CD14-positive monocyte (primary cell): ENCODE results near the gene UBL4A. TPM values are rescaled to one million over a fixed set of nuclear protein-coding genes. Genes with fewer than 3 reads are reported as not detected.

Experiments used
- DNase-seq, 3 donors: peaks; one replicate each; pipeline ENCODE4 v3.0.0-alpha.2; 2011 to 2022
- H2AFZ ChIP-seq: 2 replicates; pipeline ENCODE4 v1.6.0; 2012; ENCODE audit warnings: mild to moderate bottlenecking, low read depth, low read length, inconsistent platforms; ENCODE audit not compliant: insufficient read depth, poor library complexity, severe bottlenecking
- H3K27ac ChIP-seq, 2 donors: 1 replicate in 1 of 2; 2 replicates in 1 of 2; pipeline ENCODE4 v1.5.1; 2012 to 2013; ENCODE audit warnings: low read length in 2 of 2, control low read depth in 1 of 2, inconsistent platforms in 1 of 2, low read depth in 1 of 2, mild to moderate bottlenecking in 1 of 2
- H3K27me3 ChIP-seq, 2 donors: one replicate each; pipeline versions ENCODE4 v1.6.0 to v1.6.1; 2011 to 2013; ENCODE audit warnings: low read length in 2 of 2; ENCODE audit not compliant: control insufficient read depth in 2 of 2, insufficient read depth in 2 of 2
- H3K36me3 ChIP-seq, 2 donors: replicated peaks in 1 of 2; 1 replicate in 1 of 2; 2 replicates in 1 of 2; pipeline versions ENCODE4 v1.5.1 to v1.6.1; 2012 to 2013; ENCODE audit warnings: low read length in 2 of 2, control low read depth in 1 of 2, inconsistent platforms in 1 of 2, mild to moderate bottlenecking in 1 of 2; ENCODE audit not compliant: insufficient read depth in 2 of 2, control insufficient read depth in 1 of 2
- H3K4me1 ChIP-seq, 2 donors: 1 replicate in 1 of 2; 2 replicates in 1 of 2; pipeline versions ENCODE4 v1.5.1 to v1.6.1; 2012 to 2013; ENCODE audit warnings: low read length in 2 of 2, control low read depth in 1 of 2, inconsistent platforms in 1 of 2, mild to moderate bottlenecking in 1 of 2, moderate library complexity in 1 of 2; ENCODE audit not compliant: insufficient read depth in 2 of 2, control insufficient read depth in 1 of 2
- H3K4me2 ChIP-seq: replicated peaks from 2 replicates; pipeline ENCODE3; 2012; ENCODE audit warnings: low read length, moderate library complexity, mild to moderate bottlenecking; ENCODE audit not compliant: poor library complexity, severe bottlenecking; ENCODE audit errors: extremely low read depth
- H3K4me3 ChIP-seq, 3 experiments: fragments of 200-600 bp in 1 of 3; sonication (generic) in 1 of 3; replicated peaks in 1 of 3; 1 replicate in 2 of 3; 2 replicates in 1 of 3; pipeline ENCODE4 v1.5.1; 2011 to 2013; ENCODE audit warnings: low read length in 3 of 3, mild to moderate bottlenecking in 3 of 3, control low read depth in 2 of 3, low read depth in 2 of 3, inconsistent platforms in 1 of 3, moderate library complexity in 1 of 3
- H3K79me2 ChIP-seq: 2 replicates; pipeline ENCODE4 v1.6.0; 2012; ENCODE audit warnings: mild to moderate bottlenecking, control low read depth, inconsistent platforms, low read length, moderate library complexity; ENCODE audit not compliant: insufficient read depth
- H3K9ac ChIP-seq: 2 replicates; pipeline ENCODE4 v1.6.0; 2017; ENCODE audit warnings: low read length, mild to moderate bottlenecking; ENCODE audit not compliant: insufficient read depth, poor library complexity, severe bottlenecking
- H3K9me3 ChIP-seq, 2 donors: replicated peaks in 1 of 2; 1 replicate in 1 of 2; 2 replicates in 1 of 2; pipeline versions ENCODE4 v1.5.1 to v1.6.1; 2012 to 2013; ENCODE audit warnings: low read length in 2 of 2, control low read depth in 1 of 2; ENCODE audit not compliant: control insufficient read depth in 1 of 2, insufficient read depth in 1 of 2
- H4K20me1 ChIP-seq: 2 replicates; pipeline ENCODE4 v1.6.0; 2012; ENCODE audit warnings: mild to moderate bottlenecking, low read length, control low read depth, moderate library complexity; ENCODE audit not compliant: insufficient read depth
- H3K27ac Mint-ChIP-seq, 7 donors: one replicate each; pipeline ENCODE4 v1.8.0; 2020; ENCODE audit warnings: mild to moderate bottlenecking in 7 of 7, mixed read lengths in 7 of 7, moderate library complexity in 6 of 7, inconsistent platforms in 2 of 7
- H3K27me3 Mint-ChIP-seq, 3 donors: one replicate each; pipeline ENCODE4 v1.8.0; 2021 to 2022; ENCODE audit warnings: low read depth in 3 of 3, mild to moderate bottlenecking in 3 of 3, mixed read lengths in 3 of 3, moderate library complexity in 3 of 3, inconsistent platforms in 1 of 3
- H3K36me3 Mint-ChIP-seq, 2 donors: one replicate each; pipeline ENCODE4 v1.8.0; 2020; ENCODE audit warnings: mixed read lengths in 2 of 2, inconsistent platforms in 1 of 2, mild to moderate bottlenecking in 1 of 2
- H3K4me1 Mint-ChIP-seq: one replicate; pipeline ENCODE4 v1.8.0; 2020; ENCODE audit warnings: mild to moderate bottlenecking, mixed read lengths
- H3K4me3 Mint-ChIP-seq, 2 donors: one replicate each; pipeline ENCODE4 v1.8.0; 2020; ENCODE audit warnings: mild to moderate bottlenecking in 2 of 2, mixed read lengths in 2 of 2, moderate library complexity in 1 of 2
- H3K9me3 Mint-ChIP-seq, 7 donors: one replicate each; pipeline ENCODE4 v1.8.0; 2020 to 2022; ENCODE audit warnings: mixed read lengths in 7 of 7, mild to moderate bottlenecking in 6 of 7, moderate library complexity in 6 of 7, inconsistent platforms in 2 of 7
- WGBS: methylation state at CpG from one replicate; pipeline ENCODE4 v1.1.5; 2013; ENCODE audit warnings: missing lambda C conversion rate; ENCODE audit not compliant: insufficient coverage; 5-methylcytosine and 5-hydroxymethylcytosine counted together
- intact Hi-C, 2 donors: fragments of 100-400 bp; cut with micrococcal nuclease; formaldehyde crosslinking; loops; one replicate each; pipeline versions ENCODE4 v1.15.0 to v1.15.1; 2023
- polyA plus RNA-seq, 3 donors: library from polyadenylated mRNA; depleted of rRNA in 1 of 3; unstranded in 2 of 3; stranded (reverse) in 1 of 3; fragments of 300-500 nt in 2 of 3; fragments of >200 nt in 1 of 3; fragmentation: Illumina TruSeq in 2 of 3; gene quantifications; 1 replicate in 2 of 3; 2 replicates in 1 of 3; pipeline ENCODE4 v1.2.3, GENCODE V29; 2012 to 2021
- TF ChIP-seq, protein P1 (sequence below): fragments of 200-600 bp; IDR thresholded peaks from one replicate; pipeline ENCODE4 v1.8.0; 2022; ENCODE audit warnings: antibody characterized with exemption, mild to moderate bottlenecking

UBL4A gene
- polyA plus RNA-seq, 3 donors = 27.9 to 29.0 (median 28.1) TPM

- H3K4me1 ChIP-seq = peaks cover 13 to 14% of the 10 kb centered on the region in 2 donors
- Mint-ChIP-seq H3K27me3 (peaks cover 0 to 8% (median 0%) of the 10 kb centered on the region in 3 donors), H3K4me1 (peaks cover 11% of the 10 kb centered on the region), H3K4me3 (peak within 1 kb of the TSS; percentile 84 to 88), H3K36me3 (peaks cover under 1 to 2% of the 10 kb centered on the region in 2 donors), H3K9me3 (peaks cover 0 to 26% (median 6%) of the 10 kb centered on the region in 7 donors), H3K27ac (peak within 1 kb of the TSS; percentile 84 to 96 (median 90))
- TF ChIP-seq, protein P1, sequence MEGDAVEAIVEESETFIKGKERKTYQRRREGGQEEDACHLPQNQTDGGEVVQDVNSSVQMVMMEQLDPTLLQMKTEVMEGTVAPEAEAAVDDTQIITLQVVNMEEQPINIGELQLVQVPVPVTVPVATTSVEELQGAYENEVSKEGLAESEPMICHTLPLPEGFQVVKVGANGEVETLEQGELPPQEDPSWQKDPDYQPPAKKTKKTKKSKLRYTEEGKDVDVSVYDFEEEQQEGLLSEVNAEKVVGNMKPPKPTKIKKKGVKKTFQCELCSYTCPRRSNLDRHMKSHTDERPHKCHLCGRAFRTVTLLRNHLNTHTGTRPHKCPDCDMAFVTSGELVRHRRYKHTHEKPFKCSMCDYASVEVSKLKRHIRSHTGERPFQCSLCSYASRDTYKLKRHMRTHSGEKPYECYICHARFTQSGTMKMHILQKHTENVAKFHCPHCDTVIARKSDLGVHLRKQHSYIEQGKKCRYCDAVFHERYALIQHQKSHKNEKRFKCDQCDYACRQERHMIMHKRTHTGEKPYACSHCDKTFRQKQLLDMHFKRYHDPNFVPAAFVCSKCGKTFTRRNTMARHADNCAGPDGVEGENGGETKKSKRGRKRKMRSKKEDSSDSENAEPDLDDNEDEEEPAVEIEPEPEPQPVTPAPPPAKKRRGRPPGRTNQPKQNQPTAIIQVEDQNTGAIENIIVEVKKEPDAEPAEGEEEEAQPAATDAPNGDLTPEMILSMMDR = no peak
- intact Hi-C loops = loop anchor here in 1 of 2 donors (5.0 kb wide), 1 partner anchor 109 kb away; the partner anchor contains the start of gene DNASE1L1
- no peaks in the 10 kb centered on the region for H3K36me3 ChIP-seq
- DNase-seq = peak; percentile 77 to 82 (median 81)
- H3K9me3 ChIP-seq = peaks cover 0 to 10% of the 10 kb centered on the region in 2 donors
- H2AFZ ChIP-seq = peak within 1 kb of the TSS; percentile 61
- H3K27ac ChIP-seq = peak within 1 kb of the TSS; percentile 83 to 84
- peaks cover 3% of the 10 kb centered on the region for H3K79me2 ChIP-seq
- no peaks in the 10 kb centered on the region for H3K27me3 ChIP-seq
- peak within 1 kb of the TSS; percentile 75 for H3K4me2 ChIP-seq
- H3K4me3 ChIP-seq = peak within 1 kb of the TSS; percentile 61 to 81 (median 65)
- H3K9ac ChIP-seq = peak within 1 kb of the TSS; percentile 80
- no peaks in the 10 kb centered on the region for H4K20me1 ChIP-seq
- under 1% methylated on average over 48 of the region's 59 CpGs for WGBS
Measured at GRCh38 chrX:154515966-154516655, 29.7 kb upstream of the UBL4A start, which contains the start of gene FAM3A. FAM3A (minus strand) TSS chrX:154516232; CDS start chrX:154515772, 460 bp downstream.

DNA sequence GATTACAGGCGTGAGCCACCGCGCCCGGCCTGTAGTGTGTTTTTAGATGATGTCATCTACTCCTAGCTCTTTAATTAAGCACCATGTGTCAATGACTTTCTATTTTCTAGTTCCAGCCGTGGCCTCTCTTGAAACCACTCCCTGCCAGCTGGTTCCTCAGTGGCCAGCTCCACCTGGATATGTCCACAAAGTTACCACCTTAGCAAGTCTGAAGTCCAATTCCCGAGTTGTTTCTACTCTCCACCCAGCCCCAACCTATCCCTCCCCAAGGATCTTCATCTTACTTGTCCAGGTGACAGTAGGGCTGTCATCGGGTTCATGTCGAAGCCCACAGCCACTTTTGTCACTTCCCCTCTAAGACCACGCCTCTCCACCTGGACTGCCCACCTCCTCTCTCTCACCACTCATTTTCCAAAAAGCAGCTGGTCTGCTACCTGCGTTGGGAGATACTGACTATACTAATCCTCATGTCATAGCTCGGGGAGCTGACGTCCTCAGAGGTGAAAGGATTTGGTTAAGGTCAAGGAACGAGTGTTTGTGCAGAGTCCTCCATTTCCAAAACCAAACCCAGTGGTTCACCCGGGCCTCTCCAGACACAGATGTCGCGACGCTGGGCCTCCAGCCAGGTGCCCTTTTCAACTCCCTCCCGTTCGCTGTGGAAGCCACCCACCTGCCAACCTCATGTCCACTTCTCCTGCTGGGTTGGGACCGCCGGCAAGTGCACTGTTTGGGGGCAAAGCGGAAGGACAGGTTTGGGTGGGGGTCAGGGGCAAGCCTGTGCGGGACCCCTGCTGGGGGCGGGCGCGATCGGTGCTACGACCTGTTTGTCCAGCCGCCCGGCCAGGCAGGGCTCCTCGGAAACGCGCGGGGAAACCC, 28.9 kb upstream of the UBL4A start:
- Mint-ChIP-seq H3K27me3 (peaks cover 0 to 8% (median 0%) of the 10 kb centered on the region in 3 donors), H3K9me3 (peaks cover 0 to 26% (median 7%) of the 10 kb centered on the region in 7 donors), H3K4me3 (peak overlapping the region; percentile 81 to 88), H3K27ac (peak overlapping the region; percentile 75 to 89 (median 88)), H3K36me3 (peaks cover 8% of the 10 kb centered on the region in 2 donors), H3K4me1 (peaks cover 11% of the 10 kb centered on the region)
- peaks cover 3% of the 10 kb centered on the region for H3K79me2 ChIP-seq
- peaks cover 0 to 10% of the 10 kb centered on the region in 2 donors for H3K9me3 ChIP-seq
- intact Hi-C loops = loop anchor here in 1 of 2 donors (5.0 kb wide), 1 partner anchor 108 kb away; the partner anchor contains the start of gene DNASE1L1
- WGBS = 5% methylated on average over 12 of the region's 34 CpGs
- no peaks in the 10 kb centered on the region for H4K20me1 ChIP-seq
- peak overlapping the region; percentile 75 for H3K4me2 ChIP-seq
- peak overlapping the region; percentile 67 to 77 for H3K27ac ChIP-seq
- H3K4me3 ChIP-seq = peak overlapping the region; percentile 61 to 81 (median 65)
- peak overlapping the region; percentile 80 for H3K9ac ChIP-seq
- peak overlapping the region; percentile 61 for H2AFZ ChIP-seq
- H3K4me1 ChIP-seq = peaks cover 13 to 14% of the 10 kb centered on the region in 2 donors
- DNase-seq = no peak
- TF ChIP-seq, protein P1 = no peak
- H3K27me3 ChIP-seq = no peaks in the 10 kb centered on the region
- no peaks in the 10 kb centered on the region for H3K36me3 ChIP-seq
